HepG2 (cell line): ENCODE results near the gene STUB1. TPM values are rescaled to one million over a fixed set of nuclear protein-coding genes. Genes with fewer than 3 reads are reported as not detected.

Source experiments
- CEBPZ ChIP-seq: IDR thresholded peaks from 2 replicates; pipeline ENCODE4 v1.6.1; 2012; ENCODE audit warnings: low read length, improper control_type of control experiment
- DMTF1 ChIP-seq: sonication (generic); formaldehyde crosslinking; IDR thresholded peaks from 2 replicates; pipeline ENCODE4 v1.4.0; 2020; ENCODE audit warnings: mild to moderate bottlenecking, missing genetic modification reagents
- ESRRA ChIP-seq: sonication (generic); formaldehyde crosslinking; IDR thresholded peaks from 2 replicates; pipeline ENCODE4 v1.5.1; 2020; ENCODE audit warnings: mild to moderate bottlenecking, low read depth, missing genetic modification reagents
- HHEX ChIP-seq: IDR thresholded peaks from 2 replicates; pipeline ENCODE4 v1.6.1; 2016; ENCODE audit warnings: control low read depth
- KAT2B ChIP-seq: fragments of 150-350 bp; IDR thresholded peaks from 2 replicates; pipeline ENCODE4 v1.6.1; 2014; ENCODE audit warnings: low read depth, low read length, borderline replicate concordance
- SOX6 ChIP-seq, 2 experiments: fragments of 450-650 bp in 1 of 2; sonication (generic) in 1 of 2; formaldehyde crosslinking in 1 of 2; IDR thresholded peaks; 2 replicates each; pipeline versions ENCODE4 v1.4.0 to v1.6.1; 2017 to 2020; ENCODE audit warnings: antibody characterized with exemption in 1 of 2, mild to moderate bottlenecking in 1 of 2, missing genetic modification reagents in 1 of 2
- ZNF101 ChIP-seq: sonication (generic); formaldehyde crosslinking; IDR thresholded peaks from 2 replicates; pipeline ENCODE4 v1.4.0; 2020; ENCODE audit warnings: mild to moderate bottlenecking, low read depth, missing genetic modification reagents, borderline replicate concordance
- ZNF318 ChIP-seq: sonication (generic); formaldehyde crosslinking; IDR thresholded peaks from 2 replicates; pipeline ENCODE4 v1.4.0; 2020; ENCODE audit warnings: mild to moderate bottlenecking, missing genetic modification reagents
- ZXDC ChIP-seq: sonication (generic); formaldehyde crosslinking; IDR thresholded peaks from 2 replicates; pipeline ENCODE4 v1.5.0; 2020; ENCODE audit warnings: mild to moderate bottlenecking, missing genetic modification reagents
- polyA plus RNA-seq, 8 experiments: library from polyadenylated mRNA; depleted of rRNA in 3 of 8; stranded (reverse) in 7 of 8; unstranded in 1 of 8; fragments of >200 nt; fragmentation: Illumina TruSeq in 4 of 8; extraction: Trizol in 4 of 8; gene quantifications; 2 replicates each; pipeline versions ENCODE4 v1.2.1 to v1.2.3, GENCODE V29; 2011 to 2016; ENCODE audit warnings: low read depth in 4 of 8, missing spikeins in 1 of 8, mixed read lengths in 1 of 8; ENCODE audit not compliant: insufficient read depth in 1 of 8
- total RNA-seq, 5 experiments: library from RNA; depleted of rRNA; stranded (reverse); fragments of >200 nt; fragmentation: Illumina TruSeq; extraction: Trizol; gene quantifications; 2 replicates each; pipeline ENCODE4 v1.2.3, GENCODE V29; 2016; ENCODE audit warnings: low read depth in 1 of 5

Gene STUB1
- total and polyA plus RNA-seq, 2 of the 13 experiments (the other 11 are each of a cell fraction or from before 2014, with no cell fraction given), result 52.9 to 78.2 TPM

GRCh38 chr16:700684-701584 is 20.7 kb downstream of the STUB1 start (continued):
- no peak for TF ChIP-seq ZNF318
- no peak for TF ChIP-seq ZXDC (CRISPR knock-in tag)
- no peak for TF ChIP-seq CEBPZ
- TF ChIP-seq ZNF101 (CRISPR knock-in tag), result no peak
- no peak for TF ChIP-seq KAT2B
- TF ChIP-seq ESRRA (CRISPR knock-in tag), result no peak
- TF ChIP-seq DMTF1 (CRISPR knock-in tag), result no peak
- TF ChIP-seq HHEX (CRISPR knock-in tag), result no peak
- no peak for TF ChIP-seq SOX6 (IDR thresholded peaks at IDR 0.05)
- TF ChIP-seq SOX6 (CRISPR knock-in tag; IDR thresholded peaks at IDR 0.05), result no peak
